NCI-H1436 treated with DMSO at 0.1 percent for 48 hours (cell line): ENCODE measurements around the gene SERTAD2.

ENCODE experiments used
- DNase-seq: peaks from one replicate; lab custom pipeline; 2025; lab: John Stamatoyannopoulos, UW

The SERTAD2 gene

GRCh38 chr2:64672708-64673107 lies 19.0 kb upstream of the SERTAD2 start:
- no peak for DNase-seq

- no peak for DNase-seq
Measured at GRCh38 chr2:64670047-64670446, 16.3 kb upstream of the SERTAD2 start.

GRCh38 chr2:64669288-64669687 lies 15.6 kb upstream of the SERTAD2 start:
- no peak for DNase-seq

GRCh38 chr2:64668542-64668941 lies 14.8 kb upstream of the SERTAD2 start:
- no peak for DNase-seq

- no peak for DNase-seq
Measured at GRCh38 chr2:64667535-64667934, 13.8 kb upstream of the SERTAD2 start.

GRCh38 chr2:64666810-64667438 lies 13.2 kb upstream of the SERTAD2 start:
- DNase-seq = no peak

- DNase-seq = no peak
Measured at GRCh38 chr2:64665709-64666108, 12.0 kb upstream of the SERTAD2 start.

- no peak for DNase-seq
Measured at GRCh38 chr2:64663402-64663801, 9.7 kb upstream of the SERTAD2 start.

- DNase-seq = no peak
Measured at GRCh38 chr2:64661741-64662169, 8.0 kb upstream of the SERTAD2 start.

- DNase-seq = no peak
Measured at GRCh38 chr2:64659252-64659651, 5.5 kb upstream of the SERTAD2 start.

- no peak for DNase-seq
Measured at GRCh38 chr2:64658269-64658668, 4.6 kb upstream of the SERTAD2 start.

- DNase-seq = no peak
Measured at GRCh38 chr2:64657411-64657810, 3.7 kb upstream of the SERTAD2 start.

GRCh38 chr2:64656379-64656778 lies 2.7 kb upstream of the SERTAD2 start:
- no peak for DNase-seq

- DNase-seq = no peak
Measured at GRCh38 chr2:64655873-64656272, 2.2 kb upstream of the SERTAD2 start.

- DNase-seq = no peak
Measured at GRCh38 chr2:64655018-64655664, 1.4 kb upstream of the SERTAD2 start.

GRCh38 chr2:64654063-64654811 lies 524 bp upstream of the SERTAD2 start:
- no peak for DNase-seq

- no peak for DNase-seq
Measured at GRCh38 chr2:64652231-64653108, 1.2 kb downstream of the SERTAD2 start.

GRCh38 chr2:64651590-64651989 lies 2.1 kb downstream of the SERTAD2 start:
- DNase-seq = no peak

- no peak for DNase-seq
Measured at GRCh38 chr2:64650722-64651338, 2.9 kb downstream of the SERTAD2 start.

- DNase-seq = no peak
Measured at GRCh38 chr2:64650296-64650695, 3.4 kb downstream of the SERTAD2 start.

- no peak for DNase-seq
Measured at GRCh38 chr2:64649626-64650025, 4.1 kb downstream of the SERTAD2 start.

- DNase-seq = no peak
Measured at GRCh38 chr2:64649013-64649484, 4.7 kb downstream of the SERTAD2 start.
